RWPE2 (cell line): ENCODE measurements around the gene MRPS10.
"Not testable (repeated sequence)": the region's sequence is repeated elsewhere in the genome, so short reads cannot be mapped to it uniquely, and the experiment has no call there.

Experiments
- ATAC-seq: fragments of 200-7000 bp; cut with Tn5 transposase; 3 replicates; pipeline ENCODE4 v1.9.1; 2021; ENCODE audit warnings: low read depth
- DNase-seq: peaks from one replicate; pipeline ENCODE4 v3.0.0-alpha.2; 2020; ENCODE audit warnings: low spot score
- H3K27ac ChIP-seq: fragments of 450-650 bp; 2 replicates; pipeline ENCODE4 v1.5.1; 2017; ENCODE audit warnings: mild to moderate bottlenecking; ENCODE audit not compliant: poor library complexity, severe bottlenecking
- H3K27me3 ChIP-seq: fragments of 250-450 bp; sonication (Bioruptor Pico); 2 replicates; pipeline ENCODE4 v1.5.1; 2021; ENCODE audit warnings: mild to moderate bottlenecking, moderate library complexity; ENCODE audit not compliant: insufficient read depth, poor library complexity, severe bottlenecking
- H3K36me3 ChIP-seq: fragments of 250-450 bp; sonication (Bioruptor Pico); 2 replicates; pipeline ENCODE4 v1.5.1; 2020; ENCODE audit warnings: low read depth, mild to moderate bottlenecking, moderate library complexity
- H3K4me1 ChIP-seq: fragments of 250-450 bp; sonication (Bioruptor Pico); 2 replicates; pipeline ENCODE4 v1.5.1; 2021; ENCODE audit warnings: mild to moderate bottlenecking, moderate library complexity; ENCODE audit not compliant: insufficient read depth, poor library complexity, severe bottlenecking
- H3K4me3 ChIP-seq: fragments of 250-450 bp; sonication (Bioruptor Pico); 2 replicates; pipeline ENCODE4 v1.5.1; 2021; ENCODE audit warnings: mild to moderate bottlenecking, moderate library complexity; ENCODE audit not compliant: severe bottlenecking
- H3K9me3 ChIP-seq: fragments of 250-450 bp; sonication (Bioruptor Pico); 2 replicates; pipeline ENCODE4 v1.5.1; 2021; ENCODE audit warnings: mild to moderate bottlenecking, moderate library complexity; ENCODE audit not compliant: severe bottlenecking
- CTCF ChIP-seq: fragments of 450-650 bp; IDR thresholded peaks from one replicate; pipeline ENCODE4 v1.5.1; 2017; ENCODE audit warnings: mild to moderate bottlenecking, moderate library complexity; ENCODE audit not compliant: poor library complexity, severe bottlenecking

MRPS10 gene

GRCh38 chr6:42217157-42217518 lies 523 bp downstream of the MRPS10 start:
- peaks cover 35% of the 10 kb centered on the region for H3K4me1 ChIP-seq
- peak overlapping the region; percentile 83 for H3K4me3 ChIP-seq
- ATAC-seq: no peak
- DNase-seq: no peak
- no peaks in the 10 kb centered on the region for H3K9me3 ChIP-seq
- peak overlapping the region; percentile 60 for H3K27ac ChIP-seq
- H3K27me3 ChIP-seq: no peaks in the 10 kb centered on the region
- peaks cover 42% of the 10 kb centered on the region for H3K36me3 ChIP-seq
- no peak for TF ChIP-seq CTCF

- peak overlapping the region; percentile 60 for H3K27ac ChIP-seq
- peak overlapping the region; percentile 83 for H3K4me3 ChIP-seq
- peaks cover 48% of the 10 kb centered on the region for H3K36me3 ChIP-seq
- not testable (repeated sequence) for H3K9me3 ChIP-seq, DNase-seq, H3K27me3 ChIP-seq, ATAC-seq
- H3K4me1 ChIP-seq: peaks cover 34% of the 10 kb centered on the region
These were observed 1.2 kb downstream of the MRPS10 start for GRCh38 chr6:42216495-42216894.

- H3K27ac ChIP-seq: peak overlapping the region; percentile 60
These were observed 5.2 kb downstream of the MRPS10 start for GRCh38 chr6:42212442-42212841.

GRCh38 chr6:42211726-42212125 lies 5.9 kb downstream of the MRPS10 start:
- ATAC-seq (no peak), DNase-seq (no peak)
- H3K9me3 ChIP-seq: no peaks in the 10 kb centered on the region
- peak overlapping the region; percentile 60 for H3K27ac ChIP-seq
- peaks cover 91% of the 10 kb centered on the region for H3K36me3 ChIP-seq
- H3K27me3 ChIP-seq: no peaks in the 10 kb centered on the region
- TF ChIP-seq CTCF: no peak
- peaks cover 26% of the 10 kb centered on the region for H3K4me1 ChIP-seq
- H3K4me3 ChIP-seq: no peak overlapping the region

More at GRCh38 chr6:42212442-42212841, 5.2 kb downstream of the MRPS10 start:
- Histone ChIP-seq H3K4me3 (no peak overlapping the region), H3K27me3 (no peaks in the 10 kb centered on the region), H3K9me3 (no peaks in the 10 kb centered on the region), H3K36me3 (peaks cover 89% of the 10 kb centered on the region), H3K4me1 (peaks cover 27% of the 10 kb centered on the region)
- no peak for DNase-seq
- TF ChIP-seq CTCF: no peak
- peak; percentile 49; the same call in 2 of the 3 replicates for ATAC-seq

- Histone ChIP-seq H3K4me3 (no peak overlapping the region), H3K4me1 (peaks cover 21% of the 10 kb centered on the region), H3K36me3 (peaks cover 94% of the 10 kb centered on the region), H3K9me3 (no peaks in the 10 kb centered on the region), H3K27ac (no peak overlapping the region), H3K27me3 (no peaks in the 10 kb centered on the region)
- ATAC-seq (no peak), DNase-seq (no peak)
- no peak for TF ChIP-seq CTCF
These were observed 7.1 kb downstream of the MRPS10 start for GRCh38 chr6:42210551-42210950.

- H3K36me3 ChIP-seq: peaks cover 87% of the 10 kb centered on the region
- not testable (repeated sequence) for ATAC-seq, H3K27me3 ChIP-seq, H3K9me3 ChIP-seq, H3K4me1 ChIP-seq, H3K27ac ChIP-seq, H3K4me3 ChIP-seq, DNase-seq
These were observed 10.1 kb downstream of the MRPS10 start for GRCh38 chr6:42207559-42207958.
